ENCODE measurements around the gene TENT4A.

GRCh38 chr5:6788956-6789649, 75.9 kb downstream of the TENT4A start:
- TF ChIP-seq POLR2AphosphoS5 (IDR thresholded peaks at IDR 0.05; ENCODE audit: low read depth, low read length) (no peak), POLR2A (IDR thresholded peaks at IDR 0.05; ENCODE audit: low read depth, low read length) (no peak)

All from GM12891 (cell line).